Dendritic cell treated with granulocyte-macrophage colony-stimulating factor and Interleukin-4, amounts not matched to agents 40 ng/mL and 50 ng/mL, for 4 days (primary cell): ENCODE results near the gene LARP1B.
"Not testable (repeated sequence)": the region's sequence is repeated elsewhere in the genome, so short reads cannot be mapped to it uniquely, and the experiment has no call there.

Experiments
- H3K27ac Mint-ChIP-seq: one replicate; pipeline ENCODE4 v1.8.0; 2022; ENCODE audit warnings: mild to moderate bottlenecking, mixed read lengths
- H3K27me3 Mint-ChIP-seq: one replicate; pipeline ENCODE4 v1.8.0; 2022; ENCODE audit warnings: mild to moderate bottlenecking, mixed read lengths
- H3K36me3 Mint-ChIP-seq: one replicate; pipeline ENCODE4 v1.8.0; 2022; ENCODE audit warnings: low read depth, mixed read lengths
- H3K4me1 Mint-ChIP-seq: one replicate; pipeline ENCODE4 v1.8.0; 2022; ENCODE audit warnings: low read depth, mixed read lengths
- H3K4me3 Mint-ChIP-seq: one replicate; pipeline ENCODE4 v1.8.0; 2022; ENCODE audit warnings: mild to moderate bottlenecking, moderate library complexity, mixed read lengths
- H3K9me3 Mint-ChIP-seq: one replicate; pipeline ENCODE4 v1.8.0; 2022; ENCODE audit warnings: mixed read lengths
- intact Hi-C: fragments of 100-400 bp; cut with micrococcal nuclease; formaldehyde crosslinking; loops from one replicate; pipeline ENCODE4 v1.15.0; 2022

LARP1B gene

DNA sequence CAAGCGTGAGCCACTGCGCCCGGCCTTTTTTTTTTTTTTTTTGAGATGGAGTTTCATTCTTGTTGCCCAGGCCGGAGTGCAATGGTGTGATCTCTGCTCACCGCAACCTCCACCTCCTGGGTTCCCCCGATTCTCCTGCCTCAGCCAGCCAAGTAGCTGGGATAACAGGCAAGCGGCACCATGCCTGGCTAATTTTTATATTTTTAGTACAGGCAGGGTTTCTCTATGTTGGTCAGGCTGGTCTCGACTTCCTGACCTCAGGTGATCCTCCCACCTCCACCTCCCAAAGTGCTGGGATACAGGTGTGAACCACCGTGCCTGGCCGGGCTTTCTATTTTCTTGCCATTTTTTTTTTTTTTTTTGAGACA lies 5.3 kb downstream of the LARP1B start:
- intact Hi-C loops, H3K27ac Mint-ChIP-seq, H3K4me1 Mint-ChIP-seq, H3K36me3 Mint-ChIP-seq, H3K4me3 Mint-ChIP-seq, H3K9me3 Mint-ChIP-seq, H3K27me3 Mint-ChIP-seq: not testable (repeated sequence)

GRCh38 chr4:128068918-128069317 lies 7.8 kb downstream of the LARP1B start:
- intact Hi-C loops = no loop called here
- Mint-ChIP-seq H3K27ac (no peak overlapping the region), H3K4me1 (no peaks in the 10 kb centered on the region), H3K36me3 (no peaks in the 10 kb centered on the region), H3K9me3 (no peaks in the 10 kb centered on the region), H3K27me3 (no peaks in the 10 kb centered on the region), H3K4me3 (no peak overlapping the region)

GRCh38 chr4:128076464-128076863 lies 15.4 kb downstream of the LARP1B start:
- Mint-ChIP-seq H3K4me1 (no peaks in the 10 kb centered on the region), H3K9me3 (no peaks in the 10 kb centered on the region), H3K4me3 (no peak overlapping the region), H3K36me3 (peaks cover 50% of the 10 kb centered on the region), H3K27ac (no peak overlapping the region), H3K27me3 (no peaks in the 10 kb centered on the region)
- intact Hi-C loops = no loop called here

DNA sequence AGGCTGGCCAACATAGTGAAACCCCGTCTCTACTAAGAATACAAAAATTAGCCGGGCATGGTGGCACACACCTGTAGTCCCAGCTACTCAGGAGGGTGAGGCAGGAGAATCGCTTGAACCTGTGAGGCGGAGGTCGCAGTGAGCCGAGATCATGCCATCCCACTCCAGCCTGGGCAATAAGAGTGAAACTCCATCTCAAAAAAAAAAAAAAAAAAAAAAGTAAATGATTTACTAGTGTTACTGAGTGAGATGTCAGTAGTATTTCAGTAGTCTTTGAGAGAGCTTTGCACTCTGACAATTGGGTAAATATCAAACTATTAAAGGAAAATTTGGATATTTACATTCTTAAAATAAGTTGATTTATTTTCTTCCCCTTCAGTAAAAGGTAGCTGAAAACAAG lies 34.2 kb downstream of the LARP1B start:
- peaks cover 74% of the 10 kb centered on the region for H3K36me3 Mint-ChIP-seq
- intact Hi-C loops, H3K9me3 Mint-ChIP-seq, H3K27ac Mint-ChIP-seq, H3K4me3 Mint-ChIP-seq, H3K27me3 Mint-ChIP-seq, H3K4me1 Mint-ChIP-seq: not testable (repeated sequence)

DNA sequence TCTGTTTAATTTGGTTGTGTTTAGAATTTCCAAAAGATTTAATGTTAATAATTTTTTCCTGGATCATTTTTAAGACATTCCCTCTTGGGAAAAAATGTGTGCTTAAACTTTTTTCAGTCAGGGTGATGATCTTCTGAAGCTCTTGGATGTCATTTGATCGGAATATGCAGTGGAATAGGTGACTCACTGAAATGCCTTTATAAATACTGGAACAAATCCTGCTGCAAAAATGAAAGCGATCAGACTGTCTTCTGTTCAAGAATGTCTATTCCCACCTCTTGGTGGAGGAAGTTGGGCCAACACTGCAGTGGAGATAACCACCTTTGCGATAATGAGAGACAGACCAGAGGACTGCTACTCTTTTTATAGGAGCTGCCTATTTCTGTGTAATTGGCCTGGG lies 46.7 kb downstream of the LARP1B start:
- H3K9me3 Mint-ChIP-seq = no peaks in the 10 kb centered on the region
- H3K4me3 Mint-ChIP-seq = no peak overlapping the region
- H3K27ac Mint-ChIP-seq = no peak overlapping the region
- H3K27me3 Mint-ChIP-seq = no peaks in the 10 kb centered on the region
- peaks cover 37% of the 10 kb centered on the region for H3K36me3 Mint-ChIP-seq
- intact Hi-C loops = no loop called here
- H3K4me1 Mint-ChIP-seq = no peaks in the 10 kb centered on the region

- intact Hi-C loops = no loop called here
- H3K9me3 Mint-ChIP-seq = peaks cover 9% of the 10 kb centered on the region
- no peaks in the 10 kb centered on the region for H3K27me3 Mint-ChIP-seq
- no peak overlapping the region for H3K4me3 Mint-ChIP-seq
- H3K27ac Mint-ChIP-seq = no peak overlapping the region
- H3K36me3 Mint-ChIP-seq = peaks cover 70% of the 10 kb centered on the region
- no peaks in the 10 kb centered on the region for H3K4me1 Mint-ChIP-seq
Observed at GRCh38 chr4:128123036-128123435, 61.9 kb downstream of the LARP1B start.

DNA sequence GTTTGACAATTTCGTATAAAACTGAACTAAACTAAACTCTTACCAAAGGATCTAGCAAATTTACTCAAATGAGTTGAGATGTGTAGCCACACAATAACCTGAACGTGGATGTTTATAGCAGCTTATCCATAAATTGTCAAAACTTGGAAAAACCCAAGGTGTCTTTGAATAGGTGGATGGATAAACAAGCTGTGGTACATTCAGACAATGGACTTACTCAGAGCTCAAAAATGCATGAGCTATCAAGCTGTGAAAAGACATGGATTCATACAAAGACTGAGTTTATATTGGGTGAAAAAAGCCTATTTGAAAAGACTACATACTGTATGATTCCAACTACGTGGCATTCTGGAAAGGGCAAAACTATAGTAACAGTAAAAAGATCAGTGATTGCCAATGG lies 69.5 kb downstream of the LARP1B start:
- H3K4me1 Mint-ChIP-seq = no peaks in the 10 kb centered on the region
- peaks cover 8% of the 10 kb centered on the region for H3K9me3 Mint-ChIP-seq
- H3K27ac Mint-ChIP-seq = no peak overlapping the region
- H3K36me3 Mint-ChIP-seq = peaks cover 14% of the 10 kb centered on the region
- no peaks in the 10 kb centered on the region for H3K27me3 Mint-ChIP-seq
- H3K4me3 Mint-ChIP-seq = no peak overlapping the region
- intact Hi-C loops = no loop called here

GRCh38 chr4:128134925-128135324 lies 73.8 kb downstream of the LARP1B start:
- Mint-ChIP-seq H3K4me3 (no peak overlapping the region), H3K27ac (no peak overlapping the region), H3K27me3 (no peaks in the 10 kb centered on the region), H3K9me3 (peaks cover 8% of the 10 kb centered on the region), H3K4me1 (no peaks in the 10 kb centered on the region), H3K36me3 (no peaks in the 10 kb centered on the region)
- intact Hi-C loops = no loop called here

GRCh38 chr4:128135391-128135790 lies 74.3 kb downstream of the LARP1B start:
- Mint-ChIP-seq H3K27ac (no peak overlapping the region), H3K27me3 (no peaks in the 10 kb centered on the region), H3K4me3 (no peak overlapping the region), H3K9me3 (peaks cover 8% of the 10 kb centered on the region), H3K4me1 (no peaks in the 10 kb centered on the region), H3K36me3 (no peaks in the 10 kb centered on the region)
- intact Hi-C loops = no loop called here

- H3K9me3 Mint-ChIP-seq = peaks cover 37% of the 10 kb centered on the region
- H3K36me3 Mint-ChIP-seq = peaks cover 28% of the 10 kb centered on the region
- no peaks in the 10 kb centered on the region for H3K4me1 Mint-ChIP-seq
- no peak overlapping the region for H3K27ac Mint-ChIP-seq
- intact Hi-C loops = no loop called here
- H3K27me3 Mint-ChIP-seq = no peaks in the 10 kb centered on the region
- no peak overlapping the region for H3K4me3 Mint-ChIP-seq
Observed at GRCh38 chr4:128141866-128142265, 80.8 kb downstream of the LARP1B start.

DNA sequence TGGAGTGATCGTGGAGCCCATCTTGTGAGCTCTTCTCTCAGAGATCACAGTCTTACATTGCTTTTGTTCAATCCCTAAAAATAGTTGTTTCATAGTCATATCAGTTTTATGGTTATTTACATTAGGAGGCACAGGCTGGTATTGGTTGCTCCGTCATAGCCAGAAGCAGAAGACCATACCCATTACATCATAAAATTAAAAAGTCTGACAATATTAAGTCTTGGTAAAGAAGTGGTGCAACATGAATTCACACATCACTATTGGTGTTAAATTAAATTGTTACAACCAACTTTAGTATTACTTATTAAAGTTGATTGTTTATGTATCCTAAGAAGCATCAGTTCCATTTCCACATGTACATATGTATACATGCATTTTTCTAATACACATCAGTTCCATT lies 84.6 kb downstream of the LARP1B start:
- H3K27me3 Mint-ChIP-seq = no peaks in the 10 kb centered on the region
- H3K36me3 Mint-ChIP-seq = peaks cover 28% of the 10 kb centered on the region
- H3K9me3 Mint-ChIP-seq = peaks cover 37% of the 10 kb centered on the region
- no peak overlapping the region for H3K27ac Mint-ChIP-seq
- no peak overlapping the region for H3K4me3 Mint-ChIP-seq
- H3K4me1 Mint-ChIP-seq = no peaks in the 10 kb centered on the region
- intact Hi-C loops = no loop called here

- intact Hi-C loops = no loop called here
- Mint-ChIP-seq H3K9me3 (peaks cover 25% of the 10 kb centered on the region), H3K4me3 (no peak overlapping the region), H3K27me3 (no peaks in the 10 kb centered on the region), H3K27ac (no peak overlapping the region), H3K4me1 (no peaks in the 10 kb centered on the region), H3K36me3 (peaks cover 20% of the 10 kb centered on the region)
Observed at GRCh38 chr4:128153800-128154199, 92.7 kb downstream of the LARP1B start.

DNA sequence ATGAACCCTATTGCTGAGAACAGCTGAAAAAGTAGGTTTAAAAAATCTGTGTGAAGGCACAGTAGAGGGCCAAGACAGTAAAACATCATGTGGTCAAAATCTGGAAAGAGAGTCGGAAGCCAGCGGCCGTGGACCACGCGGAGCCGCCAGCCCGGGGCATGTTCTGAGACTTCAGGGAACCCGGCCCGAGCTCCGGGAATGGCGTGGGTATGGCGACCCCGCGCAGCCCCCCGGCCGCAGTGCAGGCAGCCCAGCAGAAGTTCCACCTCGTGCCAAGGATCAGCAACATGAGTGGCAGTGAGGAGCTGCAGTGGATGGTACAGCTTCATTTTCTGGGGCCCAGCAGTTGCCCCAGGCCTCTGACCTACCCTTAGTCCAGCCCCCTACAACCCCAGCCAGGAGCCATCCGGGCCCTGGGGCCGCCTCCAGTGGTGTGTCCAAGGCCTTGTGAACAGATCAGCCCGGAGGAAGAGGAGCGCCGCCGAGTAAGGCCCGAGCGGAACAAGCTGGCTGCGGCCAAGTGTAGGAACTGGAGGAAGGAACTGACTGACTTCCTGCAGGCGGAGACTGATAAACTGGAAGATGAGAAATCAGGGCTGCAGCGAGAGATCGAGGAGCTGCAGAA lies 94.2 kb downstream of the LARP1B start:
- H3K4me1 Mint-ChIP-seq = no peaks in the 10 kb centered on the region

DNA sequence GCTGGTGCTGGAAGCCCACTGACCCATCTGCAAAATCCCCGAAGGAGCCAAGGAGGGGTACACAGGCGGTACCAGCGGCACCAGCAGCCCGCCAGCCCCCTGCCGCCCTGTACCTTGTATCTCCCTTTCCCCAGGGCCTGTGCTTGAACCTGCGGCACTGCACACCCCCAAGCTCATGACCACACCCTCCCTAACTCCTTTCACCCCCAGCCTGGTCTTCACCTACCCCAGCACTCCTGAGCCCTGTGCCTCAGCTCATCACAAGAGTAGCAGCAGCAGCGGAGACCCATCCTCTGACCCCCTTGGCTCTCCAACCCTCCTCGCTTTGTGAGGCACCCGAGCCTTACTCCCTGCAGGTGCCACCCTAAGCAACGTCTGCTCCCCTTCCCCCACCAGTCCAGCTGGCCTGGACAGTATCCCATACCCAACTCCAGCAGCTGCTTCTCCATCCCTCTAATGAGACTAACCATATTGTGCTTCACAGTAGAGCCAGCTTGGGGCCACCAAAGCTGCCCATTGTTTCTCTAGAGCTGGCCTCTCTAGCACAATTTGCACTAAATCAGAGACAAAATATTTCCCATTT lies 94.9 kb downstream of the LARP1B start:
- H3K27me3 Mint-ChIP-seq = no peaks in the 10 kb centered on the region
- no peak overlapping the region for H3K27ac Mint-ChIP-seq
- intact Hi-C loops = no loop called here
- peaks cover 20% of the 10 kb centered on the region for H3K36me3 Mint-ChIP-seq
- H3K9me3 Mint-ChIP-seq = peaks cover 25% of the 10 kb centered on the region
- H3K4me1 Mint-ChIP-seq = peaks cover 4% of the 10 kb centered on the region
- no peak overlapping the region for H3K4me3 Mint-ChIP-seq

More for the DNA sequence above, 94.2 kb downstream of the LARP1B start:
- peaks cover 25% of the 10 kb centered on the region for H3K9me3 Mint-ChIP-seq
- no peaks in the 10 kb centered on the region for H3K27me3 Mint-ChIP-seq
- H3K4me3 Mint-ChIP-seq = no peak overlapping the region
- intact Hi-C loops = no loop called here
- no peak overlapping the region for H3K27ac Mint-ChIP-seq
- peaks cover 20% of the 10 kb centered on the region for H3K36me3 Mint-ChIP-seq

DNA sequence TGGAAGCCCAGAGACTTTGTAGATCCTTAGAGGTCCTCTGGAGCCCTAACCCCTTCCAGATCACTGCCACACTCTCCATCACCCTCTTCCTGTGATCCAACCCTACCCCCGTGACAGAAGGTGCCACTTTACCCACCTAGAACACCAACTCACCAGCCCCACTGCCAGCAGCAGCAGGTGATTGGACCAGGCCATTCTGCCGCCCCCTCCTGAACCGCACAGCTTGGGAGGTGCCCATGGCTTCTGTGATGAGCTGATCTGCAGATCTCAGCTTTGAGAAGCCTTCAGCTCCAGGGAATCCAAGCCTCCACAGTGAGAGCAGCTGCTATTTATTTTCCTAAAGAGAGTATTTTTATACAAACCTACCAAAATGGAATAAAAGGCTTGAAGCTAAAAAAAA lies 95.4 kb downstream of the LARP1B start:
- intact Hi-C loops, H3K27ac Mint-ChIP-seq, H3K27me3 Mint-ChIP-seq, H3K4me1 Mint-ChIP-seq, H3K4me3 Mint-ChIP-seq: not testable (repeated sequence)
- peaks cover 25% of the 10 kb centered on the region for H3K9me3 Mint-ChIP-seq
- peaks cover 20% of the 10 kb centered on the region for H3K36me3 Mint-ChIP-seq
